Caco-2 (cell line): ENCODE measurements around the gene LCOR. TPM values are rescaled to one million over a fixed set of nuclear protein-coding genes. Genes with fewer than 3 reads are reported as not detected.
A peak's percentile ranks its signal among the peaks of the same experiment; 100 is the strongest.

Experiments used
- BruUV-seq: library from RNA; stranded (reverse); fragments of 400-500 nt; replicated peaks from 2 replicates; lab custom pipeline; 2021; lab: Mats Ljungman, UMichigan
- CTCF ChIA-PET: fragments of 300-600 bp; sonication (Branson Sonifier 250); formaldehyde crosslinking; loops from one replicate; lab custom pipeline; 2022; ENCODE audit warnings: antibody characterized with exemption; lab: Charles Lee
- POLR2A ChIA-PET: fragments of 300-600 bp; sonication (Branson Sonifier 250); formaldehyde crosslinking; loops from one replicate; lab custom pipeline; 2022; ENCODE audit warnings: antibody characterized with exemption; lab: Charles Lee
- DNase-seq, 2 experiments: peaks; one replicate each; pipeline versions ENCODE4 v3.0.0 to v3.0.0-alpha.2; 2020 to 2022
- H3K27me3 ChIP-seq: replicated peaks from 2 replicates; pipeline ENCODE4 v1.6.0; 2011; ENCODE audit warnings: low read length; ENCODE audit not compliant: control insufficient read depth, insufficient read depth
- H3K36me3 ChIP-seq: 2 replicates; pipeline ENCODE4 v1.5.1; 2011; ENCODE audit warnings: low read length; ENCODE audit not compliant: control insufficient read depth, insufficient read depth
- H3K4me1 ChIP-seq: fragments of 250-450 bp; sonication (Bioruptor Pico); 2 replicates; pipeline ENCODE4 v1.5.1; 2020; ENCODE audit warnings: mild to moderate bottlenecking
- H3K4me3 ChIP-seq: 2 replicates; pipeline ENCODE4 v1.5.1; 2011; ENCODE audit warnings: low read depth, mild to moderate bottlenecking, control low read depth, low read length
- H3K9me3 ChIP-seq: fragments of 250-450 bp; sonication (Bioruptor Pico); 2 replicates; pipeline ENCODE4 v1.5.1; 2020; ENCODE audit warnings: mild to moderate bottlenecking, moderate library complexity
- H3K27ac Mint-ChIP-seq: one replicate; pipeline ENCODE4 v1.8.0; 2022; ENCODE audit warnings: mixed read lengths; ENCODE audit not compliant: unreplicated experiment
- H3K27me3 Mint-ChIP-seq: one replicate; pipeline ENCODE4 v1.8.0; 2022; ENCODE audit warnings: mixed read lengths; ENCODE audit not compliant: insufficient read depth, unreplicated experiment
- H3K36me3 Mint-ChIP-seq: one replicate; pipeline ENCODE4 v1.8.0; 2022; ENCODE audit warnings: mild to moderate bottlenecking, mixed read lengths; ENCODE audit not compliant: insufficient read depth, unreplicated experiment
- H3K4me1 Mint-ChIP-seq: one replicate; pipeline ENCODE4 v1.8.0; 2022; ENCODE audit warnings: low read depth, mixed read lengths; ENCODE audit not compliant: unreplicated experiment
- H3K4me3 Mint-ChIP-seq: one replicate; pipeline ENCODE4 v1.8.0; 2022; ENCODE audit warnings: mild to moderate bottlenecking, moderate library complexity, mixed read lengths; ENCODE audit not compliant: unreplicated experiment
- H3K9me3 Mint-ChIP-seq: one replicate; pipeline ENCODE4 v1.8.0; 2022; ENCODE audit warnings: mixed read lengths; ENCODE audit not compliant: unreplicated experiment
- CTCF ChIP-seq, 2 experiments: fragments of 200-600 bp in 1 of 2; IDR thresholded peaks; 1 replicate in 1 of 2; 2 replicates in 1 of 2; pipeline versions ENCODE4 v1.5.1 to v1.8.0; 2011 to 2022; ENCODE audit warnings: antibody characterized with exemption in 1 of 2, control low read depth in 1 of 2, inconsistent platforms in 1 of 2, low read depth in 1 of 2, low read length in 1 of 2, mild to moderate bottlenecking in 1 of 2, moderate library complexity in 1 of 2; ENCODE audit not compliant: insufficient read depth in 1 of 2, severe bottlenecking in 1 of 2, unreplicated experiment in 1 of 2
- intact Hi-C: fragments of 100-400 bp; cut with micrococcal nuclease; formaldehyde crosslinking; loops from one replicate; pipeline ENCODE4 v1.10.0; 2022; ENCODE audit not compliant: unreplicated experiment
- total RNA-seq: library from RNA; stranded (reverse); gene quantifications from 2 replicates; pipeline ENCODE4 v1.2.3, GENCODE V29; 2022

The LCOR gene
- total RNA-seq, 1 experiment from 2014 or later = 51.8 TPM

GRCh38 chr10:96880575-96880974 lies 48.5 kb downstream of the LCOR start:
- ChIA-PET POLR2A (no interaction called here), CTCF (no interaction called here)
- Mint-ChIP-seq H3K9me3 (no peaks in the 10 kb centered on the region), H3K4me1 (peaks cover 7% of the 10 kb centered on the region), H3K27me3 (no peaks in the 10 kb centered on the region), H3K4me3 (no peak overlapping the region), H3K36me3 (no peaks in the 10 kb centered on the region), H3K27ac (no peak overlapping the region)
- Histone ChIP-seq H3K4me3 (no peak overlapping the region), H3K36me3 (no peaks in the 10 kb centered on the region), H3K9me3 (no peaks in the 10 kb centered on the region), H3K27me3 (no peaks in the 10 kb centered on the region), H3K4me1 (no peaks in the 10 kb centered on the region)
- no TSS peak for BruUV-seq
- TF ChIP-seq CTCF (IDR thresholded peaks at IDR 0.05; ENCODE audit: insufficient read depth in 1 of 2, low read depth in 1 of 2, low read length in 1 of 2, severe bottlenecking in 1 of 2, unreplicated experiment in 1 of 2) = no peak
- intact Hi-C loops = no loop called here
- no peak for DNase-seq

- BruUV-seq = no TSS peak
- H3K4me3 ChIP-seq = no peak overlapping the region
- intact Hi-C loops = no loop called here
- Mint-ChIP-seq H3K36me3 (peaks cover 5% of the 10 kb centered on the region), H3K9me3 (no peaks in the 10 kb centered on the region), H3K4me3 (no peak overlapping the region), H3K27me3 (no peaks in the 10 kb centered on the region), H3K4me1 (peaks cover 17% of the 10 kb centered on the region), H3K27ac (peak overlapping the region; percentile 21)
- TF ChIP-seq CTCF (IDR thresholded peaks at IDR 0.05; ENCODE audit: insufficient read depth in 1 of 2, low read depth in 1 of 2, low read length in 1 of 2, severe bottlenecking in 1 of 2, unreplicated experiment in 1 of 2) = no peak
- H3K4me1 ChIP-seq = peaks cover 17% of the 10 kb centered on the region
- ChIA-PET CTCF (no interaction called here), POLR2A (no interaction called here)
- H3K36me3 ChIP-seq = peaks cover 3% of the 10 kb centered on the region
- no peak for DNase-seq
- H3K9me3 ChIP-seq = peaks cover 4% of the 10 kb centered on the region
- no peaks in the 10 kb centered on the region for H3K27me3 ChIP-seq
Measured at GRCh38 chr10:96889415-96890171, 57.5 kb downstream of the LCOR start.

GRCh38 chr10:96890172-96890513 lies 58.0 kb downstream of the LCOR start:
- ChIA-PET POLR2A (no interaction called here), CTCF (no interaction called here)
- intact Hi-C loops = no loop called here
- Histone ChIP-seq H3K4me1 (peaks cover 17% of the 10 kb centered on the region), H3K36me3 (peaks cover 3% of the 10 kb centered on the region), H3K4me3 (no peak overlapping the region), H3K27me3 (no peaks in the 10 kb centered on the region), H3K9me3 (peaks cover 4% of the 10 kb centered on the region)
- Mint-ChIP-seq H3K36me3 (peaks cover 5% of the 10 kb centered on the region), H3K4me1 (peaks cover 19% of the 10 kb centered on the region), H3K27ac (peak overlapping the region; percentile 21), H3K4me3 (no peak overlapping the region), H3K27me3 (no peaks in the 10 kb centered on the region), H3K9me3 (no peaks in the 10 kb centered on the region)
- DNase-seq = no peak
- no peak for TF ChIP-seq CTCF (IDR thresholded peaks at IDR 0.05; ENCODE audit: insufficient read depth in 1 of 2, low read depth in 1 of 2, low read length in 1 of 2, severe bottlenecking in 1 of 2, unreplicated experiment in 1 of 2)
- no TSS peak for BruUV-seq
